SIG-M5 treated with dmso at 0.1 percent for 504 hours (cell line): Measurements from ENCODE around the gene SET.
A peak's percentile ranks its signal among the peaks of the same experiment; 100 is the strongest.
"Not testable (repeated sequence)": the region's sequence is repeated elsewhere in the genome, so short reads cannot be mapped to it uniquely, and the experiment has no call there.

Experiments used
- DNase-seq: peaks from one replicate; lab custom pipeline; 2025; ENCODE audit not compliant: unreplicated experiment; lab: John Stamatoyannopoulos, UW

SET gene

GRCh38 chr9:128685636-128686489, 3.2 kb upstream of the SET start:
- peak; percentile 45 for DNase-seq

GRCh38 chr9:128687453-128687852, 1.6 kb upstream of the SET start:
- DNase-seq = no peak

GRCh38 chr9:128689293-128689774, 312 bp downstream of the SET start:
- DNase-seq = no peak

GRCh38 chr9:128689820-128690683, 1.0 kb downstream of the SET start:
- no peak for DNase-seq

GRCh38 chr9:128690684-128691034, 1.6 kb downstream of the SET start:
- DNase-seq = no peak

GRCh38 chr9:128693738-128694137, 4.7 kb downstream of the SET start:
- not testable (repeated sequence) for DNase-seq

GRCh38 chr9:128694344-128694743, 5.3 kb downstream of the SET start:
- no peak for DNase-seq

GRCh38 chr9:128696923-128697707, 8.1 kb downstream of the SET start:
- DNase-seq = no peak

GRCh38 chr9:128699096-128699795, 10.2 kb downstream of the SET start:
- not testable (repeated sequence) for DNase-seq

GRCh38 chr9:128701227-128701854, 12.3 kb downstream of the SET start:
- no peak for DNase-seq

GRCh38 chr9:128702445-128702948, 13.5 kb downstream of the SET start, which contains the start of gene PKN3:
Gene PKN3, plus strand, starts transcription at chr9:128702503. Its CDS starts 413 bp downstream, at chr9:128702916.
- peak; percentile 79 for DNase-seq

GRCh38 chr9:128702949-128703615, 14.1 kb downstream of the SET start:
- no peak for DNase-seq

GRCh38 chr9:128703616-128704355, 14.8 kb downstream of the SET start:
- no peak for DNase-seq

GRCh38 chr9:128704356-128704670, 15.3 kb downstream of the SET start:
- DNase-seq = no peak

- DNase-seq = no peak
These were observed 16.3 kb downstream of the SET start for GRCh38 chr9:128705051-128705965.

GRCh38 chr9:128706045-128706444, 17.0 kb downstream of the SET start:
- no peak for DNase-seq

GRCh38 chr9:128706671-128707381, 17.8 kb downstream of the SET start:
- DNase-seq = no peak
